Measurements from ENCODE around the gene CAB39L. TPM values are rescaled to one million over a fixed set of nuclear protein-coding genes. Genes with fewer than 3 reads are reported as not detected.

The CAB39L gene
- total and polyA plus RNA-seq, 2 of the 4 experiments (the other 2 are of a cell fraction) = 8.5 to 16.7 TPM

DNA sequence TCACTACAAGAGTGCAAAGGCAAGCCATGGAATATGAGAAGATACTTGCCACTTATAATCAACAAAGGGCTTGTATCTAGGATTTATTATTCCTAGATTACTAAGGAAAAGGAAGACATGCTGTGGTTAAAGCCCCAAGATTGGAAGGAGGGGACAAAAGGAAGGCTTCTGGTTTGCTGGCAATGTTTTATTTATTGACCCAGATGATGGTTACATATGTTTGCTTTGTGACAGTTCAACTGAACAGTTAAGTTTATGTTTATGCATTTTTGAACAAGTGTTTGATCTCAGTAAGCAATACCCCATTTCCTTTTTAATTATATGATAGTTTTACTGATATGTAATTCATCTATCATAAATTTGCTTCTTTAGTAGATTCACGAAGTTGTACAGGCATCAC, 155.9 kb downstream of the CAB39L start:
- Histone ChIP-seq H2AK9ac (replicated peaks; ENCODE audit: low read depth, low read length, poor library complexity) (no peak overlapping the region), H2BK120ac (ENCODE audit: low read depth, low read length) (no peak overlapping the region), H3K79me1 (ENCODE audit: low read depth in 1 of 2, low read length in 2 of 2) (no peaks in the 10 kb centered on the region), H4K20me1 (ENCODE audit: insufficient read depth, low read length) (no peaks in the 10 kb centered on the region), H3K4me3 (ENCODE audit: insufficient read depth, low read depth, low read length) (no peak overlapping the region), H3K18ac (ENCODE audit: low read depth, low read length) (no peak overlapping the region), H3K23ac (ENCODE audit: low read depth, low read length) (no peak overlapping the region), H3K4ac (ENCODE audit: low read depth, low read length) (no peak overlapping the region), H3K4me1 (ENCODE audit: control insufficient read depth, insufficient read depth, low read length) (no peaks in the 10 kb centered on the region), H2BK20ac (ENCODE audit: low read depth, low read length) (no peak overlapping the region), H3K56ac (ENCODE audit: extremely low read depth, insufficient read depth, low read length) (no peak overlapping the region), H3K9me3 (ENCODE audit: control insufficient read depth, insufficient read depth, low read length) (no peaks in the 10 kb centered on the region), H3K14ac (replicated peaks; ENCODE audit: low read depth, low read length) (no peak overlapping the region), H3K27me3 (ENCODE audit: control insufficient read depth, insufficient read depth, low read length) (no peaks in the 10 kb centered on the region), H3K4me2 (ENCODE audit: low read depth, low read length) (no peak overlapping the region), H3K36me3 (ENCODE audit: control insufficient read depth, insufficient read depth, low read length) (no peaks in the 10 kb centered on the region), H4K5ac (ENCODE audit: low read depth, low read length) (no peak overlapping the region), H3K9ac (ENCODE audit: low read depth, low read length) (no peak overlapping the region), H2BK15ac (ENCODE audit: low read depth, low read length) (no peak overlapping the region), H2BK5ac (ENCODE audit: low read depth, low read length, poor library complexity, severe bottlenecking) (no peak overlapping the region), H3K27ac (ENCODE audit: insufficient read depth, low read length) (no peak overlapping the region), H4K91ac (ENCODE audit: insufficient read depth, low read depth, low read length) (no peak overlapping the region), H3K9me1 (ENCODE audit: insufficient read depth, low read length) (no peaks in the 10 kb centered on the region), H2AK5ac (ENCODE audit: low read depth, low read length) (no peak overlapping the region), H4K8ac (ENCODE audit: low read depth in 2 of 2, low read length in 2 of 2) (no peak overlapping the region), H2AFZ (replicated peaks; ENCODE audit: low read length, poor library complexity) (no peak overlapping the region)
- POLR2A ChIA-PET (ENCODE audit: unreplicated experiment) = no interaction called here
- BruUV-seq (replicated peaks) = no TSS peak
- intact Hi-C loops (cut with micrococcal nuclease) (no loop called here), dilution Hi-C loops (cut with HindIII; ENCODE audit: low sequenced_read_pairs, unreplicated experiment) (no loop called here), in situ Hi-C loops (cut with MboI; ENCODE audit: low sequenced_read_pairs) (no loop called here)
- no peak for TF ChIP-seq MAZ (IDR thresholded peaks at IDR 0.05; ENCODE audit: borderline replicate concordance, low read depth, low read length)
- TF ChIP-seq, protein P1, sequence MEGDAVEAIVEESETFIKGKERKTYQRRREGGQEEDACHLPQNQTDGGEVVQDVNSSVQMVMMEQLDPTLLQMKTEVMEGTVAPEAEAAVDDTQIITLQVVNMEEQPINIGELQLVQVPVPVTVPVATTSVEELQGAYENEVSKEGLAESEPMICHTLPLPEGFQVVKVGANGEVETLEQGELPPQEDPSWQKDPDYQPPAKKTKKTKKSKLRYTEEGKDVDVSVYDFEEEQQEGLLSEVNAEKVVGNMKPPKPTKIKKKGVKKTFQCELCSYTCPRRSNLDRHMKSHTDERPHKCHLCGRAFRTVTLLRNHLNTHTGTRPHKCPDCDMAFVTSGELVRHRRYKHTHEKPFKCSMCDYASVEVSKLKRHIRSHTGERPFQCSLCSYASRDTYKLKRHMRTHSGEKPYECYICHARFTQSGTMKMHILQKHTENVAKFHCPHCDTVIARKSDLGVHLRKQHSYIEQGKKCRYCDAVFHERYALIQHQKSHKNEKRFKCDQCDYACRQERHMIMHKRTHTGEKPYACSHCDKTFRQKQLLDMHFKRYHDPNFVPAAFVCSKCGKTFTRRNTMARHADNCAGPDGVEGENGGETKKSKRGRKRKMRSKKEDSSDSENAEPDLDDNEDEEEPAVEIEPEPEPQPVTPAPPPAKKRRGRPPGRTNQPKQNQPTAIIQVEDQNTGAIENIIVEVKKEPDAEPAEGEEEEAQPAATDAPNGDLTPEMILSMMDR (conservative IDR thresholded peaks at IDR 0.05; ENCODE audit: low read depth, low read length) = no peak
- TF ChIP-seq RCOR1 (IDR thresholded peaks at IDR 0.05; ENCODE audit: insufficient replicate concordance, low read length) = no peak
- no peak for TF ChIP-seq RFX5 (IDR thresholded peaks at IDR 0.05; ENCODE audit: low read depth, low read length)
- no peak for TF ChIP-seq CEBPB (IDR thresholded peaks at IDR 0.05; ENCODE audit: low read depth, low read length)
- no peak for TF ChIP-seq RAD21 (IDR thresholded peaks at IDR 0.05; ENCODE audit: low read length)
- no peak for TF ChIP-seq MAFK (IDR thresholded peaks at IDR 0.05; ENCODE audit: low read depth, low read length)
- TF ChIP-seq, protein P2, sequence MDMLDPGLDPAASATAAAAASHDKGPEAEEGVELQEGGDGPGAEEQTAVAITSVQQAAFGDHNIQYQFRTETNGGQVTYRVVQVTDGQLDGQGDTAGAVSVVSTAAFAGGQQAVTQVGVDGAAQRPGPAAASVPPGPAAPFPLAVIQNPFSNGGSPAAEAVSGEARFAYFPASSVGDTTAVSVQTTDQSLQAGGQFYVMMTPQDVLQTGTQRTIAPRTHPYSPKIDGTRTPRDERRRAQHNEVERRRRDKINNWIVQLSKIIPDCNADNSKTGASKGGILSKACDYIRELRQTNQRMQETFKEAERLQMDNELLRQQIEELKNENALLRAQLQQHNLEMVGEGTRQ (IDR thresholded peaks at IDR 0.05; ENCODE audit: low read depth, low read length) = no peak
- no peak for TF ChIP-seq ELK1 (IDR thresholded peaks at IDR 0.05; ENCODE audit: borderline replicate concordance, low read depth, low read length)
- no peak for TF ChIP-seq NFE2L2 (IDR thresholded peaks at IDR 0.05; ENCODE audit: low read depth, low read length)
- no peak for TF ChIP-seq CHD1 (IDR thresholded peaks at IDR 0.05; ENCODE audit: low read depth, low read length)
- TF ChIP-seq BHLHE40 (IDR thresholded peaks at IDR 0.05; ENCODE audit: low read depth, low read length) = no peak
- no peak for TF ChIP-seq MXI1 (IDR thresholded peaks at IDR 0.05; ENCODE audit: borderline replicate concordance, low read depth, low read length)
- TF ChIP-seq FOS (IDR thresholded peaks at IDR 0.05; ENCODE audit: low read depth, low read length) = no peak
- TF ChIP-seq SMC3 (IDR thresholded peaks at IDR 0.05; ENCODE audit: low read depth, low read length) = no peak
- no CpG with 5 or more reads among the region's 1 CpG for WGBS, 2 experiments (ENCODE audit: extremely low coverage in 2 of 2, insufficient read length in 1 of 2)
- CTCF ChIA-PET = no interaction called here
- DNase-seq (no peak), ATAC-seq (ENCODE audit: low read depth) (no peak)
